Tongue (tissue), 2 donors: Measurements from ENCODE around the gene SLC17A8. TPM values are rescaled to one million over a fixed set of nuclear protein-coding genes. Genes with fewer than 3 reads are reported as not detected.

ENCODE experiments used
- DNase-seq: peaks from one replicate; pipeline ENCODE4 v3.0.0-alpha.2; 2015
- total RNA-seq: library from RNA; depleted of rRNA; stranded (reverse); fragments of >200 nt; gene quantifications from one replicate; pipeline ENCODE4 v1.2.3, GENCODE V29; 2014

SLC17A8 gene
- total RNA-seq, 1 donor from 2014 or later: 3.2 TPM

DNA sequence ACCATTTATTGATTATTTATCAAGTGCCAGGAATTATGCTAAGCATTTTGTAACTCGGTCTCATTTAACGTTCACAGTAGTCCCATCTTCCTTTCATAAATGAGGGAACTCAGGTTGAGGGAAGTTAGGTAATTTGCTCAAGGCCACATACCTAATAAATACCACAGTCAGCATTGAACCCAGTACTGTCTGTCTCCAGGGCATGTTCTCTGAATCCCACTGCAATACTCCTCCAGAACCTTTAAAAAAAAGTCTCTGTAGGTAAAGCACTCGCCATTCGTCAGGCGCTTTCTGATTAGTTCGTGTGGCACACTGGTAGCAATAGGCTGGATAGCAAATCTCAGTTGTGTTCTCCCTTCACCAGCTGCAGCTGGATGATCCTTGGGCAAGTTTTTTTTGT is 14.3 kb downstream of the SLC17A8 start:
- DNase-seq: no peak

DNA sequence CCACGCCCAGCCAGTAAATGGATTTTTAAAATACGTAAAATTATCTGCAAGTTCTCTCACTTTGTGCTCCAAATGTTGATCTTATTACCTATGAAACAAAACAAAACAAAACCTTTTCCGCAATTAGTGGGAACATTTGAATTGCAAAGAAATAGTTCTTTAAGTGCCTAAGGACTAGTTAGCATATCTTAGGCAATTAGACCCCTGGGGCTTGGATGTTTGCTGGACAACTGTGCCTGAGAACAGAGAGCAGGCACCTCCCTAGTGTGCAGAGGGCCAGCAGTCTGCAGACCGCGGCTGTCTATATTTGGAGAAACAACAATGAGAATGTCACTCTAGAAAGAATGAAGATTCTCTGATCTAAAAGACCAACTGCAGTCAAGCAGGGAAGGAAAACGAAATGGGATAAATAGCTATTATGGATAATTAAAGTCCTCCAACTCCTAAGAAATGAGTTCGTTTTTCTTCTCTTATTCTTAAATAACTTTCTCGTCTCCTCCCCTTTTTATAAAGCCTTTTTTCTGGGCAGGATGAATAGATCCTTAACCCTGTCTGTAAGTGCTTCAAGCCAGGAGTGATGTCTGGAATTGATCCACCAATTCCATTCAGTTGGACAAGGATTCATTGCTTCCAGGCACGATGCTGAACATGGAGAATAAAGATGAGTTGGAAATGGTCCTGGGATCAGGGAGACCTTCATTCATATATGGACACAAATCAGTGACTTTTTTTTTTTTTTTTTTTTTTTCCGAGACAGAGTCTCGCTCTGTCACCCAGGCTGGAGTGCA is 16.2 kb downstream of the SLC17A8 start:
- DNase-seq: peak; percentile 39

DNA sequence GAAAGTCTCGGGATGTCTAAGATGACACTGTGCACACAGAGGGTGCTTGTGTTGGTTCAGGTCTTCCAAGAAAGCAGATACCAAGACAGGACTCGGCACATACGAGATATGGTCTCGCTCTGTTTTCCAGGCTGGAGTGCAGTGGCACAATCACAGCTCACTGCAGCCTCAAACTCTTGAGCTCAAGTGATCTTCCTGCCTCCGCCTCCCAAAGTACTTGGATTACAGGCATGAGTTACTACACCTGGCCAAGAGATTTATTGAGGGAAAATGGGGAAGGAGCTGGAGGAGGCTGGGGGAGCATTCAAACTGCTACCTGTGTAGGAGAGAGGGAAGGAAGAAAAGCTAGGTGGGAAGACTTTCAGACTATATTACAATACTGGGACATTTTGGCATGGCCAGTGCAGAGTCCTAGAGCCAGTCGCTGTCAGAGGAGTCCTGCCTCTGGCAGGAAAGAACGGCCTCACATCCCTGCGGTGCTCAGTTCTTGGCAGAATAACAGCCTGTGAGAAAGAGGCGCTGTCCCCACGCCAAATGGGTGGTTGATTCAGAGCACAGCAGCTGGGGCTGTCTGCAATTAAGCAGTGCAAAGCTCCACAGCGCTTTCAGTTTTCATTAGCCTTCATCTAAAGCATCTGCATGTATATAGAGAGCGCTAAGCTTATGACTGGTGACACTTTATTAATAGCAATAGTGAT is 18.3 kb downstream of the SLC17A8 start:
- DNase-seq: peak; percentile 93

DNA sequence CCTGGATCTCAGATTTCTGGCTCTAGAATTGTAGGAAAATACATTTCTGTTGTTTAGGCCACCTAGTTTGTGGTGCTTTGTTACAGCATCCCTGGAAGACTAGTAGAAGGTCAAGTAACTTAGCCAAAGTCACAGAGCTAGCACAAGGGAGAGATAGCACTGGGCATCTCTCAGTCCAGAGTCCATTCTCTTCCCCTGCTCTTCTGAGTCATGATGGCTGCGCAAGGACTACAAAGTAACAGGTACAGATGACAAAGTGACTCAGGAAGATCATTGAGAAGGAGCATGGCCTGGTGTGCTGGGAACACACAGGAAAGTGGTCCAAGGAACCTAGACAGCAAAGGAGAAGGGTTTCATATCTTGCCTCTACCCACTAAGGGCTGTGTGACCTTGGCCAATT is 19.3 kb downstream of the SLC17A8 start:
- no peak for DNase-seq

DNA sequence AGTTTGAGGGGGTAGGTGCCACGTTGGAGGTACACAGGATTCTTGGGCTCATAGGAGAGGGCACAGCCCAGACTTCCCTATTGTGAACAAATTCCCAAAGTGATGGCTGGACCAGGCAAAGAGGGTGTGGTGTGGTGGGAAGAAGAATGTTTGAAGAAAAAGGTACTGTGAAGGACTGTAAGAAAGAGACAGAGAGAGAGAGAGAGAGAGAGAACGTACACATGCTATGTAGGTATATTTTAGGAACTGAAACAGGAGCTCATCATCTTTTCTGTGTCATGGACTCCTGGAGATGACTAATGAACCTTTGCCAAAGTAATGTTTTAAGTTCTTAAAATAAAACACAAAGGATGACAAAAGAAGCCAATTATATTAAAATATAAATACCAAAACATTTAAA is 24.5 kb downstream of the SLC17A8 start:
- DNase-seq: no peak

DNA sequence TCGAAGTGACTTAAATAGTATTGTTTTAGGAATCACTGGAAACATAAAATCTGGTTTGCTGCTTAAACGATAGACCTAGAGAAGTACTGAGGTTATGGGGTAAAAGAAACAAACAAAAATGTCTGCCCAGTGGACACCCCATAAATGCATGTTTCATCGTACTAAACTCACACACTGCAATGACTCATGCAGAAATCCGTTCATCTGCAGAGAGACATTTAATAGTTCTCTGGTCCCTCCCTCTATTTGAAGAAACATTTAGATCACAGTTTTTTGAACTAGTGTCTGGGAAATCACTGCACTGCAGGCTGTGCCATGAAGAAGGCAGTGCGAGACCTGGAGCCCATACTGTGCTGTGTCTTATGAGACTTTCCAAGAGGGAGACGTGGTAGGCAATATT is 25.5 kb downstream of the SLC17A8 start:
- DNase-seq: no peak

DNA sequence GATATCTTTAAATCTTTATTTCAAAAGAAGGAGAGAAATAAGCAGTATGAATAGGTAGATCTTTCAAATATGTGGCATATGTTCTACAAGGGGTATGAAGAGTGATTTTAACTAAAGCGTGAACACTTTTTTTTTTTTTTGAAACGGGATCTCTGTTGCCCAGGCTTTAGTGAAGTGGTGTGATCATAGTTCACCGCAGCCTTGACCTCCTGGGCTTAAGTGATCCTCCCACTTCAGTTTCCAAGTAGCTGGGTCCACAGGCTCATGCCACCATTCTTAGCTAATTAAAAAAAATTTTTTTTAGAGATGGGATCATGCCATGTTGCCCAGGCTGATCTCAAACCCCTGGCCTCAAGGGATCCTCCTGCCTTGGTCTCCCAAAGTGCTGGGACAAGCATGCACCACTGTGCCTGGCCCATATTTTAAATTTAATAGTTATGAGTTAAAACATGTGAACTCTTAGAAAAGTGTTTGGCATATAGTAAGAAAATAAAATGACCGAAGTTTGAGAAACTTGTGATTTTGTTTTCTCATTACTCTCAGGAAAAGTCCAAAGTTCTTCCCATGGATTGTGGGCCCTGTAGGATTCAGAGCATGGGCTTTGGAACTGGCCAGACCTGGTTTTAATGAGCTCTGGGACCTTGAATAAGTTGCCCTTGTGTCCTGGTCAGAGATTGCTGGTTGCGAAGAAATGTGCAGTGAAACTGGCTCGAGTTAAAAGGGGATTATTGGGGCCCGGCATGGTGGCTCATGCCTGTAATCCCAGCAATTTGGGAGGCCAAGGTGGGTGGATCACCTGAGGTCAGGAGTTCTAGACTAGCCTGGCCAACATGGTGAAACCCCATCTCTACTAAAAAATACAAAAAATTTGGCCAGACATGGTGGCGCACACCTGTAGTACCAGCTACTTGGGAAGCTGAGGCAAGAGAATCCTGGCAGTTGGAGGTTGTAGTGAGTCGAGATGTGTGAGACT is 27.0 kb downstream of the SLC17A8 start:
- DNase-seq: no peak

DNA sequence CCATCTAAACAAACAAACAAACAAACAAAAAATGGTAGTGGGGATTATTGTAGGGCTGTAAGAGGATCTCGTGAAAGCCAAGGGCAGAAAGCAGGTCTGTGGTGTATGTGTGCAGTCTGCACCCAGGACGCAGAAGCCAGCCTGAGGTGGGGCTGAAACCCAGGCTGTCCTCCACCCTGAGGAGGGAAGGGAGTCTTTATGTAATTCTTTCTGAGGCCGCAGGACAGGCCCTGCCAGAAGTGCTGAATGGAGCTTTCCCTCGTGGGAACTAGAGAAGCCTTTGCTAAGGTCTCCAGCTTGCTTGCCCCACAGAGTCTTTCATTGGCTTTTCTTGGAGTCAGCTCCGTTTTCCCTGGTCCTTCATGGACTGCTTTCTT is 27.7 kb downstream of the SLC17A8 start:
- DNase-seq: no peak

DNA sequence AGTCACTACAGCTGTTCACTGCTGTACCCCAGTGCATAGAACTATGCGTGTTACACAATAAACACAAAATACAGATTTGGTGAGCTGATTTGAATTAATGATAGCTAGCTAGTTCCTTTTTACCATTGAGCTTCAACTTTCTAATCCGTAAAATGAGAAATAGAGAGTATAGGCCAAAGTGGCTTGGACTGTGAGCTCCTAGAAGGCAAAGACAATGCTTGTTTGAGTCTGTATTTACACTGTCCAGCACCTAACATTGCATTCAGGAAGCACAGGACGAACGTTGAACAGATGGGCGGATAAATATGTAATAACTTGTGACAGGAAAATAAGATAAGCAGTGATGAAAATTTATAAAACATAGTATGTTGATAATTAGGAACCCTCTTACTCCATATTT is 31.5 kb downstream of the SLC17A8 start:
- DNase-seq: no peak

DNA sequence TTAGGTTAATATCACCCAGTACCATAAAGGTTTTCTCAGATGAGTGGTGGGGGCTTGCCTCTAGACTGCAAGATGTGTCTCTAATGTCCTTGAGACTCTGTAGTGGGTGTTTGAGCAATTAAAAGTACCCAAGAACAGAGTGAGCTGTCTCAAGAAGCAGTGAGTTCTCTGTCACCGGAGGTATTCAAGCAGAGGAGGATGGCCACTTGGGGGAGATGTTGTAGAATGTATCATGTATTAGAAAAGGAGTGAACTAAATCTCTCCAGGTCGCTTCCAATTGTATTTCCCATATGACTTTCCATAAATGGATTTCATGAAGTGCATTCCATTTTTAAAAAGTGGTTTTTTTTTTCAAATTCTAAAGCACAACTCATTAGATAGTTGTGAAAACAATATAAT is 35.0 kb downstream of the SLC17A8 start:
- DNase-seq: no peak

DNA sequence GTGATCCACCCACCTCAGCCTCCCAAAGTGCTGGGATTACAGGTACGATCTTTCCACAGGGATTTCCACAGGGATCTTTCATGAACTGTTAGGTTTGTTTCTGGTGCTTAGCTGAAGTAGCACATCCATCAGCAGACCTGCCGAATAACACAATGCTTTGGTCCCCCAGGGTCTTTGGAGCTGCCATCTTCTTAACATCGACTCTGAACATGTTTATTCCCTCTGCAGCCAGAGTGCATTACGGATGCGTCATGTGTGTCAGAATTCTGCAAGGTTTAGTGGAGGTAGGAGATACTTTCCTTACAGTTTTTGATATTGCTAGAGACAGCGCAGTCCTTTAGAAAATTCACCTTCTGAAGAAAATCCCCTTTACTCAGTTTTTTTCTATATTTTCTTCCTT is 36.3 kb downstream of the SLC17A8 start:
- DNase-seq: no peak

DNA sequence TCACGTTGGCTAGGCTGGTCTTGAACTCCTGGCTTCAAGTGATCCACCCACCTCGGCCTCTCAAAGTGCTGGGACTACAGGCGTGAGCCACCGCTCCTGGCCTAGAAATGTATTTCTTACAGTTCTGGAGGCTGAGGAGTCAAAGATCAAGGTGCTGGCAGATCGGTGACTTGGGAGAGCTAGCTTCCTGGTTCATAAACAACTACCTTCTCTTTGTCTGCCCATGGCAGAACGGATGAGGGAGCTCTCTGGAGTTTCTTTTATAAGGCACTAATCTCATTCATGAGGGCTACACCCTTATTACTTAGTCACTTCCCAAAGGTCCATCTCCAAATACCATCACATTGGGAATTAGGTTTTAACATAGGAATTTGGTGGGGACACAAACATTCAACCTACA is 38.9 kb downstream of the SLC17A8 start:
- DNase-seq: no peak

DNA sequence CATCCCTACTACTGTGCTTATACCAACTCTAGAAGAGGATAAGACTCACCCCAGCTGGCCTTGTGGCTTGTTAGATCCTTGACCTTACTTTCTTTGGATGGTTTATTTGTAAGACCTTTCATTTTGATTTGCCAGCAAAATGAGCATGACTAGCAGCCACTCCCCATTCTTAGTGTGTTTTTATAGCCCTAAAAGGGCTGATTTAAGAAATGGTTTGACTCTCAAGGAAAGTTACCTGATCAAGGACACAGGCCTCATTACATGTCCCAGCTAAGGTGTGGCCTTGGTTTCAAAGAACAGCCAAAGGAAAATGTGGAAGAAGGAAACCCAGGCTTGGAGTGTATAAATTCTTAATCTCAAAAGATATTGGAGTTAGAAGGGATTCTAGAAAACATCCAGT is 41.4 kb downstream of the SLC17A8 start:
- DNase-seq: no peak

DNA sequence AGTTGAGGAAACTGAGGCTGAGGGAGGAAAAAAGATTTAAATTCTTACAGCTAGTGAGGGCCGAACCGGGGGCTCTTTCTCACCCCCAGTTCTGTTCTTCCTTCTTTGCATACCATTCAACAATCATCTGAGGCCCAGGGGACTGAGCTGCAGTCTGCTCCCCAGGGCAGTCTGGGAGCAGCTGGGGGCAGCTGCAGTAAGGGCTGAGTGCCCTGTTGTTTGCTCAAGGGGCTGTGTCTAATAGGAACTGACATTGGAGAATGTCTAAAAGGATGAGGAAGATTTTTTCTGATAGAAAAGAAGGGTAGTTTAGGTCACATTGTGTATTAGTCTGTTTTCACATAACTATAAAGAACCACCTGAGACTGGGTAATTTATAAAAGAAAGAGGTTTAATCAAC is 42.2 kb downstream of the SLC17A8 start:
- DNase-seq: no peak

DNA sequence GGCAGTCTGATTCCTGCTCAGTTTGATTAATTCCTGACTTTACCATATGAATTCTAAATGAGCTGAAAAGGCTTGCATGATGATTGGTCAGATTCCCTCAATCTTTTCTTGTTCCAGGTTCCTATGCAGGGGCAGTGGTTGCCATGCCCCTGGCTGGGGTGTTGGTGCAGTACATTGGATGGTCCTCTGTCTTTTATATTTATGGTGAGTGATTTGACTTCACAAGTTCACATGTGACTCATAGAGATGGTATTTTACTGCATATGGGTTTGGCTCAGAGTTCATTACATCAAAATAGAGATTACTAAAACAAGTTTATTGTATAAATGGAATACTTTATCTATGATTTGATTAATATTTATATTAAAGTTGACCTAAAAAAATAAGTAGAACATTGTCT is 44.8 kb downstream of the SLC17A8 start:
- DNase-seq: no peak

DNA sequence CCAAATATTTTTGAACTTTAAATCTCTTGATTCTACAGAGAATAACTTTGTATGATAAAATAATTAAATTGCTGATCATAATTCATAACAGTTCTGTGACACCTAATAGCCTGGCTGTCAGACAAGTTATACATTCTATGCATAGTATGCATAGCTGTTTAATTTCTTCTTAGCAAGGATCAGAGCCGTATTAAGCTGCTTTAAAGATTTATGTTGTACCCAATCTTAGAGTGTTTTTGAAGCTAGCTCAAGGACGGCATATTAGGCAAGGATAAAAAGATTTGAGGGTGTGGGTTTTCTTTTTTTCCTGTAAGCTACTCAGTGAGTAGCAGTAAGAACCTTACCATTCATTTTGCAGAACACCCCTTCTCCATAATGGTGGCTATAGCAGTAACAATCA is 45.9 kb downstream of the SLC17A8 start:
- DNase-seq: no peak

DNA sequence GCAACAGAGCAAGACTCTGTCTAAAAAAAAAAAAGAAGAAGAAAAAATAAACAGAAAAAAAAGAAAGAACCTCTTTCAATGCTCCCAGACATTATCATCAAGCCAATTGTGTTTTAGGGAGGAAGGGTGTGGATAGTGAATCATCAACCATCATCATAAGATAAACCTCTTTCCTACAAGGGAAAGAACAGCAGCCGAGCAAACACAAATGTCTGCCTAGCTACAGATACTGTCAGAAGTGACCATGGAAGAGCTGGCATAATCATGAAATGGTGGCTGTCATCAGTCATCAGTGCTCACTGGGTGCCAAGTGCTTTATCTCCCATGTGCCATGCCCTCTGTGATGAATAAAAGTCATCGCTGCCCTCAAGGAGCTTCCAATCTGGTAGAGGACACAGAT is 46.6 kb downstream of the SLC17A8 start:
- no peak for DNase-seq

DNA sequence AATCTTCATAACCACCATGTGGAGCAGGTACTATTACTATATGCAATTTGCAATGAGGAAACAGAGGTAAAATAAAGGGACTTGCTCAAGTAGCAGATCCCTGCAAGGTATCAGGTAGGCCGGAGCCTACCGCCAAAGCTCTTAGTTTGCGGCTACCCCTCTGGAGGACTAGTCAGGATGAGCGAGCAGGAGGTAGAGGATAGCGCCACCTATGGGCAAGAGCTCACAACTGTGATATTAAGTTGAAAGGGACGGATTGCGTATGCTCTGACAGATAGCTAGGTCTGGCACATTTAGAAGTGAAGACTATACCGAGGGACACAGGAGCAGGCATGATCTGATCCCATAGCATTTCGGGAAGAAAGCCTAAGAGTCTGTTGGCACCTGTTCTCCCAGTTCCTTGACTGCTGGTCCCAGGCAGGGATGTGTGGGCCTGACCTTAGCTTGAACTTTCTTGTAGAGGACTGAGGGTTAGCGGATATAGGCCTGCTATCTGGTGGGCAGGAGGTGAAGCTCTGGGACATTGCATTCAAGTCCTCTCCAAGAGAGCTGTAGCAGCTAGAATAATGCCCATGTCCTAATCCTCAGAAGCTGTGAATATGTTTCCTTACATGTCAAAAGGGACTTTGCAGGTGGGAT is 48.0 kb downstream of the SLC17A8 start:
- peak; percentile 58 for DNase-seq

DNA sequence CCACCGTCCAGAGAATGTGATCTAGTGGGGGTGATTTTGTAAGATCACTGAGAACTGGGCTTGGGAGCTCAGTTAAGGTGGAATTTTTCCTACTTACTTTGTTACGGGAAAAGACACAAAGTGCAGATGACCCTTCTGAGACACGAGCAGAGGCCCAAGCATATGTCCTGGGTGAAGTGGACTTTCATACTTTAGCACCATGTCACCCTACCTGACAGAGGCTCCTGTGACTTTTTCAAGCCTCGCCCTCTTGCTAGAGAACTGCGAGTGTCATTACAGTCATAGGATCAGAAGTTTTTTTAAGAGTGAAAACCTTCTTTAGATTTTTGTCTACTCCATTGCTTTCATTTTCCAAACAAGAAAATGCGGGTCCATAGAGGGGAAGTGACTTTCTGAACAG is 56.1 kb downstream of the SLC17A8 start:
- DNase-seq: no peak

DNA sequence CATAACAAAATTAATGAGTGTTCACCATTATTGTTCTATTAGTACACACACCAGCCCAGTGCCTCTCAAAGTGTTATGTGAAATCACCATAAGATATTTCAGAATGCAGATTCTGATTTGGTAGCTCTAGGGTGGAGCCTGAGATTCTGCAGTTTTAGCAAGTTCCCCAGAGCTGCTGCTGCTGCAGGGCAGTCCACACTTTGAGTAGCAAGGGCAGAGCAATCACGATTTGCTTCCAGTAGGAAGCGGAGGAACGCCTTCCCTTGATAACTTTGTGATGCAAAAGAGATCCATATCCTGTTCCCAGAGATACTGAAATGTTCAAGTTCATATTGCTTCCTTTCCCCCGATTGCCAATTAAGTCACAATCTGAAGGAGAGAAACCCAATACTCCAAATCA is 57.9 kb downstream of the SLC17A8 start:
- DNase-seq: no peak

DNA sequence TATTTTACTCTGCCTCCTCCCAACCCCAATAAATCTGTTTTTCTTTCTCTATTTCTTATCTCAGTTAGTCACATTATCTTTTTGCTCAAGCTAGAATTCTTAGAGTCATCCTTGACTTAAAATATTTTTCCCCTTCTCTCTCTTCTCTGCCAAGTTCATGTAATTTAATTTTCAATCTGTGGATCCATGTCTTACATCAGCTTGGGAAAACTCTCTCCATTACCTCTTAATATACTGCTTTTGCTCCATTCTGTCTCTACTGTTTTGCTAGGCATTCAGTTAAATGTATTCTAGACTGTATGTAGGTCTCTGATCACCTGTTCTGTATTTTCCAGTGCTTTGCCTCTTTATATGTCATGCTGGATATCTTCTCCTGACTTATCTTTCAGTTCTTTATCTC is 65.8 kb downstream of the SLC17A8 start:
- DNase-seq: no peak

DNA sequence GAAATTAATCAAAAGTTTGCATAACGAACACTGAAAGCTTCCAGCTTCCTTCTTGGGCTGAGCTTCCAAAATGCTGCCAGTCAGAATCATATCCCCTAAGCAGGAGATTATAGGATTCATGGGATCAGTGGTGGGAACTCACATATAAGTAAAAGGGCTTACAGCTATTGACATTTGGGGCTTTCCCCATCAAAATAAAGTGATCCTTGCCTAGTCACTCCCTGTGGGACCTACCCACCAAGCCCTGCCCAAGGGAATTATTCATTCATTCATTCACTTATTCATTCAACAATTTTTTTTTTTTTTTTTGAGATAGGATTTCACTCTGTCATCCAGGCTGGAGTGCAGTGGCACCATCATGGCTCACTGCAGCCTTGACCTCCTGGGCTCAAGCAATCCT is 69.3 kb downstream of the SLC17A8 start:
- DNase-seq: no peak
